KOPT-K1 (cell line): ENCODE results near the gene EGFL7.

Experiments used
- H3K27ac ChIP-seq: fragments of 200-600 bp; sonication (generic); 2 replicates; pipeline ENCODE4 v1.5.1; 2016; ENCODE audit warnings: antibody characterized with exemption, mild to moderate bottlenecking, low read depth, low read length; ENCODE audit not compliant: poor library complexity, severe bottlenecking
- H3K36me3 ChIP-seq: fragments of 200-600 bp; sonication (generic); 2 replicates; pipeline ENCODE4 v1.5.1; 2017; ENCODE audit warnings: antibody characterized with exemption, mild to moderate bottlenecking, low read length, moderate library complexity; ENCODE audit not compliant: insufficient read depth
- H3K9me3 ChIP-seq: fragments of 200-600 bp; sonication (generic); 2 replicates; pipeline ENCODE4 v1.5.1; 2017; ENCODE audit warnings: antibody characterized with exemption, low read length, mild to moderate bottlenecking; ENCODE audit not compliant: insufficient read depth, poor library complexity, severe bottlenecking

EGFL7 gene

GRCh38 chr9:136662656-136663581 is at the start of gene EGFL7:
Gene EGFL7 (plus strand): TSS chr9:136662916. CDS start chr9:136668283, 5,367 bp downstream.
- H3K27ac ChIP-seq = no peak within 1 kb of the TSS
- no peaks in the 10 kb centered on the region for H3K9me3 ChIP-seq
- H3K36me3 ChIP-seq = no peaks in the 10 kb centered on the region

DNA sequence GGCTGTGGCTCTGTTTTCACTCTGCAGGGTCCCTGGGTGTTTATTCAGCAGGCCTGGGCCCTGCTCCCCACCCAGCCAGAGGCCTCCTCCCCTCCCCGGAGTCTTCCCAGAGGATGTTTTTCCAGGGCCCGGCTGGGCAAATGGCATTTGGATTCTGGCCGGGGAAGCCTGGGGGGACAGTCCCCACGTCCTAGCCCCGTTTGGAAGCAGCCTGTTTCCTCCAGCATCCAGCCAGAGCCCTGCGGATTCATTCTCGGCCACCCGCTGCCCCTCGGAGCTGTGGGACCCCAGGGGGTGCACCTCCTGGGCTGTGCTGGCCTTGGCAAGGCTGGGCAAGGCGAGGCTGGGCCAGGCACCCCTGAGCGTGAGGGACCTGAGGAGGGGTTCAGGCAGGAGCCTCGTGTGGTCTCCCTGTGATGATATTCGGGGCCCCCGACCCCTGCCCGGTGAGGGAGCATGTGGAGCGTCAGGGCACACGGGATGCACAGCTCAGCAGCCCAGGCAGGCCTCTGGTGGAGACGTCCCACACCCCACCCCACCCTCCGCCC is 48.8 kb upstream of the EGFL7 start:
- Histone ChIP-seq H3K36me3 (no peaks in the 10 kb centered on the region), H3K9me3 (no peaks in the 10 kb centered on the region), H3K27ac (no peak overlapping the region)

- H3K36me3 ChIP-seq = no peaks in the 10 kb centered on the region
- H3K27ac ChIP-seq = no peak overlapping the region
- no peaks in the 10 kb centered on the region for H3K9me3 ChIP-seq
Measured at GRCh38 chr9:136614372-136614922, 48.3 kb upstream of the EGFL7 start.

DNA sequence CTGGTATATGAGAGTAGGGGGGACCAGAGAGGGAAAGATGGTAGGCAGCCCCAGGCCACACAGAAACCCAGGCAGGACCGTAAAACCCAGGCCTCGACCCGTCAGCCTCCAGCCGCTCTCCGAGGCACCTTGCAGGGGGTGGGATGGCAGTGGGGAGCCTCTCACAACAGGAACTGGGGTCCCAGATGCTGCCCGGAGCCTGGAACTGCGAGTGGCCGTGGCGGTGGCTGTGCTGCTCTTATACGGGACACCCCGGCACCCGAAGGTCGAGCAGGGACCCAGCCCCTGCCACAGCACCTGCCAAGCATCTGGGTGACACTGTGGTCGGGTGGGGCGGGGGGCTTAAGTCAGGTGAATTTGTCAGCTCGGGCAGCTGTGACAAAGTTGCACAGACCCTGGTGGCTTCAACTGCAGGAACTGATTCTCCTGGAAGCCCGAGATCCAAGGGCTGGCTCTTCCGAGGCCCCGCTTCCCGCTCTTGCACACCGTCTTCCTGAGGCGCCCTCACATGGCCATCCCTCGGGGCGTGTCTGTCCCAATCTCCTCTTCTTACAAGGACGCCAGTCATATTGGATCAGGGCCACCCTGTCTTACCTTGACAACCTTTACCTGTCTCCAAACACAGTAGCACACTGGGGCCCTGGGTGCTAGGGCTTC is 47.6 kb upstream of the EGFL7 start:
- Histone ChIP-seq H3K27ac (peak overlapping the region; percentile 28), H3K9me3 (no peaks in the 10 kb centered on the region), H3K36me3 (no peaks in the 10 kb centered on the region)

DNA sequence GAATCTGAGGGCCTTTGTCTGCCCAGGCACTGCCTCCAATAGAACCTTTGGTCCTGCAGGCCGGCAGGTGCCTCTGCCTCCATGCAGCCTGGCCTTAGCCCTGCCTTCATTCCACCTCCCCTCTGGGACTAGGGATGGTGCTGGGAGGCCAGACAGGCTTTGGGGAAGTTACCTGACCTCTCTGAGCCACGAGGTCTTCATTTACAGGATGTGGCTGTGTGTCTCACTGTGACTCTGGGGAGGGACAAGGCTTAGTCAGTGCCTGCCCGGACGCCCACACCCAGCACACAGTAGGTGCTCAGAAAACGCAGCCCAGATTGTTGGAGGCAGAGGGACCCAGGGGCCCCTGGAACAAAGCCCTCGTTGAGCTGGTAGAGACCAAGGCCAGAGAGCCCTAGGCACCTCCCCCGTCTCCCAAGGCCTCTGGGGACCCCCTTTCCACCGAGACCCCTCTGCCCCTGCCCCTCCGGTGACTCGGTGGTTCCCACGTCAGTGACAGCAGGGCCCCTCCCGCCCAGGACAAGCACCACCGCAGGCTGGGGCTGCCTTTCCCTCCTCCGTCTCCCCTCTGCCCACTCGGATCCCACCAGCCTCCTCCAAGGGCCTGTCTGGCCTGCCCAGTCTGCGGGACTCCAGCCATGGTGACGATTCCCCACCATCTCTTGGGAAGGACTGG is 46.9 kb upstream of the EGFL7 start:
- Histone ChIP-seq H3K36me3 (no peaks in the 10 kb centered on the region), H3K27ac (peak overlapping the region; percentile 28), H3K9me3 (no peaks in the 10 kb centered on the region)

GRCh38 chr9:136616307-136616635 is 46.4 kb upstream of the EGFL7 start:
- Histone ChIP-seq H3K9me3 (no peaks in the 10 kb centered on the region), H3K36me3 (no peaks in the 10 kb centered on the region), H3K27ac (peak overlapping the region; percentile 78)

- Histone ChIP-seq H3K36me3 (no peaks in the 10 kb centered on the region), H3K9me3 (no peaks in the 10 kb centered on the region), H3K27ac (peak overlapping the region; percentile 78)
Measured at GRCh38 chr9:136616948-136617695, 45.6 kb upstream of the EGFL7 start.

GRCh38 chr9:136617746-136618579 is 44.8 kb upstream of the EGFL7 start:
- H3K27ac ChIP-seq = peak overlapping the region; percentile 78

DNA sequence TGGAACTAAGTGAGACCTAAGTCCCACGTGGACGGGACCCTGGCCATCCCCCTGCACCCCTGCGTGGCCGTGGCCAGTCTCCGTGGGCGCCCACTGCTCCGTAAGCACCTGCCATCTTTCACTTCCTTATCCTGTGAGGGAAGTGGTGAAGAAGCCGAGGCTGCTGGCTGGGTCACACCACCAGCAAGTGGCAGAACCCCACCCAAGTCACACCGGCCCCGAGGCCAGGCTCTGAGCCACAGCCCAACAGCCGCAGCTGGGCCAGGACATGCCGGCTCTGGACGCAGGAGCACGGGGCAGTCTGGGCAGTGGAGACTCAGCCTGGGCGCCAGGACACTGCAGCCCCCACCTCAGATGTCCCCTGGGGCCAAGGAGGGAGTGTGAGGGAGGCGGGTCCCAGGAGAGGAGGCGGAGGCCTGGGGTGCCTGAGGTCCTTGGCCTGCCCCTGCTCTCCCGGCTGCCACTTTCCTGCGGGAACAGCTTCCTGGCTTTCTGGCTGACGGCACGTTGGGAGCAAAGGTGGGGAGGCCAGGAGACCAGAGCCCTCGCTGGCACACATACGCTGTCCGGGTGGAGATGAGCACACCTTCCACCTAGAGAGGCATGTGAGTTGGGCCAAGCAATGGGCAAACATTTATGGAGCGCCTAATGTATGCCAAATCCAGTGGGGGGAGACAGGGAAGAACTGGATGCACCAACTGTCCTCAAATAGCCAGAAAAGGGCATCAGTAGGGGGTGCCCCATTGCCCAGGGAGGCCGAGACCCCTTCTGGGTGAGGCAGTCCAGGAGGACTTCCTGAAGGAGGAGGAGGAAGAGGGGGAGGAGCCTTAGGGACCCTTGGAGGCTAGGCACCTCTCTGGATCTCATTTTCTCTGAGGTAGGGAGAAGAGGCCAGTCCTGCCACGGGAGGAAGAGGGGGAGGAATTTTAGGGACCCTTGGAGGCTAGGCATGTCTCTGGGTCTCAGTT is 43.9 kb upstream of the EGFL7 start:
- H3K27ac ChIP-seq = peak overlapping the region; percentile 78
- H3K9me3 ChIP-seq = no peaks in the 10 kb centered on the region
- H3K36me3 ChIP-seq = no peaks in the 10 kb centered on the region

More at GRCh38 chr9:136617746-136618579, 44.8 kb upstream of the EGFL7 start:
- Histone ChIP-seq H3K9me3 (no peaks in the 10 kb centered on the region), H3K36me3 (no peaks in the 10 kb centered on the region)

DNA sequence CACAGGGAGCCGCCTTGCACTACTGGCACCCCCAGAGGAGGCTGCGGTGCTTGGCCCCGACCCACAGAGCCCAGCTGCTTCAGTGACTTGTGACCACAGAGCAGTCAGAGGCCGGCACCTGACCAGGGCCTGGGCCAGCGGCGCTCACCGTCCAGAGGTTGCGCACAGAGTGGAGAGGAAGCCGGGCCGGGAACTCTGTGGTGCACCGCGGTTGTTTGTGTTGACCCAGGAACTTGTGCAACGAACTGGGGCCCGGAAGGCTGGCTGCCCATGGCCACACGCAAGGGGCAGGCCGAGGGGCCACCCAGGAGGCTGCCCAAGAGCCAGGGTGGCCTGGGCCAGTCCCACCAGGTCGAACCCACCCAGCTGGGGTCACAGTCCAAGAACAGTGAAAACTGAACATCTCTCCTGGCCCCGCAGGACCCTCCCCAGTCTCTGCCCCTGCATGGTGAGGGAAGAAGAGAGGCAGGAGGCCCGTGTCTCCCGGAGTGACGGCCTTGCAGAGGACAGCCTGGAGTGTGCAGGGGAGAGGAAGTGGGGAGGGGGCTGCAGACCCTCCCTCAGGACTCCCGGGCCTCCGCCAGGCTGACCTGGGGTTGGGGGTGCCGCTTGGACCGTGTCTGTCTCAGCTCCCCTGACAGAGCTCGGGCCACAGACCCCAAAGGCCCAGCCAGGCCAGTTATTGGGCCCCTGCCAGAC is 42.8 kb upstream of the EGFL7 start:
- no peaks in the 10 kb centered on the region for H3K36me3 ChIP-seq
- H3K27ac ChIP-seq = peak overlapping the region; percentile 78
- H3K9me3 ChIP-seq = no peaks in the 10 kb centered on the region

DNA sequence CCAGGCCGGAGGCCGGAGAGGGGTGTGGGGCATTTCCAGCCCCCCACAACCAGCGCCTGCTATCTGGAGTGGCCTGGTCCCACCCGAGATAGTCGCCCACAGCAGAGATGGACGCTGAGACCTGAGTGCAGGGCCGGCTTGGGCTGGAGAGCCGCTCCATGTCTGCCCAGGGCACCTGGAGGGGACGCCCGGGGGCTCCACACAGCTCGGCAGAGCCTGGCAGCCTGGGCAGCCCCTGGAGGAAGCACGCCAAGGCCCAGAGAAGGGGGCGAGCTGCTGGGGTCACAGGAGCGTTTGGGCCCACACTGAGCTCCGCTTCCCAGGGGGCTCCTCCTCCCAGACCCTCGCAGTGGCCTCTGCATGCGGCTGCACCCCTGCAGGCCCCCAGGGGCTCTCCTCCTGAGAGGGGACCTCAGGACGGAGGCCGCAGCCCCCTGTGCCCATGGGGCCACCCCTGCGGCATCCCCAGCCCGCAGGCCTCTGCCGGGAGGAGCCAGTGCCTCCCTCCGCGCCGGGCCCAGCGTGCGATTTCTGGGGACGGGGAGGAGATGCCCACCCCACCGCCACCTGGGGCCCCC is 42.2 kb upstream of the EGFL7 start:
- H3K27ac ChIP-seq = no peak overlapping the region
- no peaks in the 10 kb centered on the region for H3K36me3 ChIP-seq
- H3K9me3 ChIP-seq = no peaks in the 10 kb centered on the region
